GM12878 (cell line): ENCODE results near the gene SNRPB2. TPM values are rescaled to one million over a fixed set of nuclear protein-coding genes. Genes with fewer than 3 reads are reported as not detected.
A peak's percentile ranks its signal among the peaks of the same experiment; 100 is the strongest.

Experiments
- CUX1 ChIP-seq: IDR thresholded peaks from 2 replicates; pipeline ENCODE4 v1.6.1; 2012; ENCODE audit warnings: improper control_type of control experiment, low read depth, low read length; ENCODE audit not compliant: insufficient replicate concordance
- POLR2A ChIP-seq: IDR thresholded peaks from 2 replicates; pipeline ENCODE4 v1.6.1; 2011; ENCODE audit warnings: low read depth, mild to moderate bottlenecking, low read length
- POU2F2 ChIP-seq: IDR thresholded peaks from 3 replicates; pipeline ENCODE4 v1.6.1; 2011; ENCODE audit warnings: low read depth, mild to moderate bottlenecking, low read length, borderline replicate concordance
- RUNX3 ChIP-seq: IDR thresholded peaks from 2 replicates; pipeline ENCODE4 v1.6.1; 2012; ENCODE audit warnings: low read length, inconsistent platforms
- YBX1 ChIP-seq: fragments of 450-650 bp; IDR thresholded peaks from 2 replicates; pipeline ENCODE4 v1.6.1; 2016; ENCODE audit warnings: antibody characterized with exemption
- ZBTB11 ChIP-seq: fragments of 450-650 bp; formaldehyde crosslinking; IDR thresholded peaks from 2 replicates; pipeline ENCODE4 v1.5.0; 2022; ENCODE audit warnings: mild to moderate bottlenecking, missing genetic modification characterization
- ZBTB4 ChIP-seq: fragments of 450-650 bp; formaldehyde crosslinking; IDR thresholded peaks from 2 replicates; pipeline ENCODE4 v1.4.0; 2022; ENCODE audit warnings: mild to moderate bottlenecking, moderate library complexity
- ZBTB40 ChIP-seq: fragments of 450-650 bp; IDR thresholded peaks from 2 replicates; pipeline ENCODE4 v1.6.1; 2016; ENCODE audit warnings: mild to moderate bottlenecking, moderate library complexity, borderline replicate concordance
- ZNF687 ChIP-seq: fragments of 450-650 bp; IDR thresholded peaks from 2 replicates; pipeline ENCODE4 v1.6.1; 2017; ENCODE audit warnings: mild to moderate bottlenecking, moderate library complexity
- polyA plus RNA-seq, 11 experiments: library from polyadenylated mRNA; depleted of rRNA in 4 of 11; unstranded in 6 of 11; stranded (reverse) in 5 of 11; fragments of >200 nt; fragmentation: Nextera tagmentation in 4 of 11; fragmentation: Illumina TruSeq in 1 of 11; extraction: Ambion mirVana in 4 of 11; extraction: Trizol in 1 of 11; gene quantifications; 1 replicate in 1 of 11; 2 replicates in 10 of 11; pipeline versions ENCODE4 v1.2.1 to v1.2.3, GENCODE V29; 2011 to 2016; ENCODE audit warnings: inconsistent platforms in 2 of 11, missing spikeins in 2 of 11, low read depth in 1 of 11
- total RNA-seq, 4 experiments: library from RNA; depleted of rRNA in 3 of 4; stranded (reverse); fragments of >200 nt in 3 of 4; fragmentation: Illumina TruSeq in 1 of 4; extraction: Trizol in 1 of 4; gene quantifications; 2 replicates each; pipeline versions ENCODE4 v1.2.1 to v1.2.3, GENCODE V29; 2013 to 2021

SNRPB2 gene
- total and polyA plus RNA-seq, 10 of the 15 experiments (the other 5 are each of a cell fraction or from before 2014, with no cell fraction given), result 63.5 to 245 (median 136) TPM

- no peak for TF ChIP-seq ZBTB40
- peak; percentile 83 for TF ChIP-seq RUNX3
- TF ChIP-seq POU2F2, result 0 out of 3 replicates have a peak, but pooled peaks have one; percentile 39
- no peak for TF ChIP-seq POLR2A
- no peak for TF ChIP-seq ZBTB4
- TF ChIP-seq ZBTB11, result no peak
- no peak for TF ChIP-seq ZNF687
- TF ChIP-seq YBX1, result no peak
- no peak for TF ChIP-seq CUX1
Observed at GRCh38 chr20:16709017-16709416, 20.8 kb upstream of the SNRPB2 start (continued).
